Prostate gland (tissue), 2 donors: ENCODE measurements around the gene MCU. TPM values are rescaled to one million over a fixed set of nuclear protein-coding genes. Genes with fewer than 3 reads are reported as not detected.
"Not testable (repeated sequence)": the region's sequence is repeated elsewhere in the genome, so short reads cannot be mapped to it uniquely, and the experiment has no call there.

Experiments used
- DNase-seq: peaks from one replicate; pipeline ENCODE4 v3.0.0-alpha.2; 2019; ENCODE audit warnings: low spot score
- H3K27ac ChIP-seq, 2 donors: fragments of 200-600 bp; sonication (generic); 2 replicates each; pipeline ENCODE4 v1.5.1; 2017 to 2019
- H3K27me3 ChIP-seq: fragments of 200-600 bp; sonication (generic); replicated peaks from 2 replicates; pipeline ENCODE4 v1.5.1; 2019; ENCODE audit not compliant: insufficient read depth
- H3K36me3 ChIP-seq, 2 donors: fragments of 200-600 bp; sonication (generic); 1 replicate in 1 of 2; 2 replicates in 1 of 2; pipeline versions ENCODE4 v1.5.1 to v1.8.1; 2017 to 2019
- H3K4me1 ChIP-seq: fragments of 200-600 bp; sonication (generic); replicated peaks from 2 replicates; pipeline ENCODE4 v1.5.1; 2019
- H3K4me3 ChIP-seq, 2 donors: fragments of 200-600 bp; sonication (generic); 2 replicates each; pipeline ENCODE4 v1.5.1; 2017 to 2019
- H3K9me3 ChIP-seq: fragments of 200-600 bp; sonication (generic); 2 replicates; pipeline ENCODE4 v1.5.1; 2017
- CTCF ChIP-seq, 4 experiments: fragments of 200-600 bp in 2 of 4; fragments of 450-650 bp in 2 of 4; sonication (generic) in 2 of 4; IDR thresholded peaks; 1 replicate in 3 of 4; 2 replicates in 1 of 4; pipeline ENCODE4 v1.5.1; 2016 to 2019; ENCODE audit warnings: antibody characterized with exemption in 4 of 4, mild to moderate bottlenecking in 2 of 4, moderate library complexity in 2 of 4
- POLR2A ChIP-seq: fragments of 450-650 bp; IDR thresholded peaks from one replicate; pipeline ENCODE4 v1.6.1; 2016; ENCODE audit warnings: antibody characterized with exemption, mild to moderate bottlenecking
- POLR2AphosphoS5 ChIP-seq: sonication (generic); formaldehyde crosslinking; IDR thresholded peaks from one replicate; pipeline ENCODE4 v1.6.1; 2017; ENCODE audit warnings: antibody characterized with exemption
- WGBS: methylation state at CpG from one replicate; pipeline ENCODE4 v1.1.5; 2018; 5-methylcytosine and 5-hydroxymethylcytosine counted together
- intact Hi-C: fragments of 100-400 bp; cut with DNase I; formaldehyde crosslinking; loops from one replicate; pipeline ENCODE4 v1.14.2; 2022
- total RNA-seq, 2 donors: library from RNA; depleted of rRNA; stranded (reverse); fragments of >200 nt; gene quantifications; one replicate each; pipeline ENCODE4 v1.1.0, GENCODE V29; 2016

Gene MCU
- total RNA-seq, 2 donors from 2014 or later, result 11.0 to 24.2 TPM

- DNase-seq, result no peak
- H3K27me3 ChIP-seq, result no peaks in the 10 kb centered on the region
- no peaks in the 10 kb centered on the region for H3K9me3 ChIP-seq
- WGBS, result 91% methylated on average over 2 of the region's 2 CpGs
- TF ChIP-seq POLR2AphosphoS5, result no peak
- no peak for TF ChIP-seq CTCF (IDR thresholded peaks at IDR 0.05)
- no peaks in the 10 kb centered on the region for H3K4me1 ChIP-seq
- no peak overlapping the region for H3K4me3 ChIP-seq
- intact Hi-C loops, result no loop called here
- no peak overlapping the region for H3K27ac ChIP-seq
- H3K36me3 ChIP-seq, result no peaks in the 10 kb centered on the region
These were observed 65.8 kb downstream of the MCU start for GRCh38 chr10:72757732-72758131.

- WGBS, result 90% methylated on average over 10 of the region's 10 CpGs
- H3K4me1 ChIP-seq, result not testable (repeated sequence)
These were observed 67.0 kb downstream of the MCU start for GRCh38 chr10:72758930-72759329.

GRCh38 chr10:72759584-72759983 lies 67.6 kb downstream of the MCU start:
- no peak for DNase-seq
- TF ChIP-seq CTCF (IDR thresholded peaks at IDR 0.05) (no peak), POLR2A (no peak), POLR2AphosphoS5 (no peak)
- H3K27me3 ChIP-seq, result no peaks in the 10 kb centered on the region
- no peak overlapping the region for H3K4me3 ChIP-seq
- no peaks in the 10 kb centered on the region for H3K9me3 ChIP-seq
- whole genome bisulfite sequencing, result 63% methylated on average over 1 of the region's 1 CpG
- H3K36me3 ChIP-seq, result no peaks in the 10 kb centered on the region
- H3K27ac ChIP-seq, result no peak overlapping the region
- intact Hi-C loops, result no loop called here
- no peaks in the 10 kb centered on the region for H3K4me1 ChIP-seq

More at GRCh38 chr10:72758930-72759329, 67.0 kb downstream of the MCU start:
- DNase-seq, H3K27me3 ChIP-seq, H3K9me3 ChIP-seq, H3K36me3 ChIP-seq, H3K27ac ChIP-seq, intact Hi-C loops, H3K4me3 ChIP-seq: not testable (repeated sequence)

GRCh38 chr10:72761498-72761897 lies 69.6 kb downstream of the MCU start:
- Histone ChIP-seq H3K4me1 (no peaks in the 10 kb centered on the region), H3K4me3 (no peak overlapping the region), H3K9me3 (no peaks in the 10 kb centered on the region), H3K27ac (no peak overlapping the region), H3K27me3 (no peaks in the 10 kb centered on the region), H3K36me3 (no peaks in the 10 kb centered on the region)
- 93% methylated on average over 1 of the region's 1 CpG for WGBS
- no peak for DNase-seq
- intact Hi-C loops, result no loop called here
- no peak for TF ChIP-seq POLR2A
- TF ChIP-seq CTCF (IDR thresholded peaks at IDR 0.05), result no peak
- no peak for TF ChIP-seq POLR2AphosphoS5

- Histone ChIP-seq H3K27ac (no peak overlapping the region), H3K36me3 (no peaks in the 10 kb centered on the region), H3K4me3 (no peak overlapping the region), H3K4me1 (no peaks in the 10 kb centered on the region), H3K27me3 (no peaks in the 10 kb centered on the region), H3K9me3 (no peaks in the 10 kb centered on the region)
- intact Hi-C loops, result no loop called here
- no peak for DNase-seq
- TF ChIP-seq POLR2A (no peak), CTCF (IDR thresholded peaks at IDR 0.05) (no peak), POLR2AphosphoS5 (no peak)
These were observed 70.1 kb downstream of the MCU start for GRCh38 chr10:72762042-72762441.
